ENCODE results near the gene RRP15. TPM values are rescaled to one million over a fixed set of nuclear protein-coding genes. Genes with fewer than 3 reads are reported as not detected.

The RRP15 gene
- total and polyA plus RNA-seq, 9 of the 15 experiments (the other 6 are each of a cell fraction or from before 2014, with no cell fraction given), result 9.5 to 58.1 (median 29.3) TPM

DNA sequence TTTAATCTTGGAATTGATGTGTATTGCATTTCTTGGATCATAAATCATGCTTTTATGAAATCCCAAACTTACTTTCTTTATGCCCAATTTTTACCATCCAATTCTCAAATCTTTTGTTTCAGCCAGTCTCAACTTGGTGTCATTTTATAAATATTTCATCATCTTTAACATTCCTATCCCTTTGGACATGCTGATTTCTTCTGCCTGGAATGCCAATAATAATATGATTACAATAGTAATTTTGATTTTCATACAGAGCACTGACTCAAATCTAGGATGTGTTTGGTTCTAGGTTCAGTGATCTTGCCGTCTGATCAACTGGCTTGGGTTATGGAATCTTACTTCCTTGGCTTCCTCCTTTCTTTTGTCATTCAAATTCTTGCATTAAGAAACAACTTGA, 12.8 kb downstream of the RRP15 start:
- FAIRE-seq (no peak), ATAC-seq (no peak), DNase-seq (ENCODE audit: extremely low read depth in 1 of 4, low spot score in 3 of 4) (no peak)
- in situ Hi-C loops (cut with MboI) (no loop called here), intact Hi-C loops (cut with micrococcal nuclease) (loop anchor here (2.0 kb wide), 2 partner anchors 33 to 255 kb away; no protein-coding TSS in a partner anchor)
- Histone ChIP-seq H3K4me1 (replicated peaks in 1 of 2; ENCODE audit: control insufficient read depth in 2 of 2, insufficient read depth in 2 of 2, low read length in 2 of 2) (peaks cover 15 to 38% of the 10 kb centered on the region in 2 experiments; a peak in 4 of 5 replicates), H3K79me2 (ENCODE audit: control insufficient read depth, insufficient read depth, low read length) (peaks cover 99% of the 10 kb centered on the region), H3K27ac (ENCODE audit: extremely low read depth, low read depth, low read length) (peak overlapping the region; percentile 61), H3K4me3 (no peak overlapping the region), H3K9me3 (replicated peaks; ENCODE audit: control insufficient read depth, insufficient read depth, low read depth, low read length) (no peaks in the 10 kb centered on the region), H3K9me1 (ENCODE audit: control insufficient read depth, insufficient read depth, low read length) (no peaks in the 10 kb centered on the region), H2AFZ (ENCODE audit: low read depth, low read length) (0 out of 2 replicates have a peak overlapping the region, but pooled peaks have one; percentile 14), H3K4me2 (ENCODE audit: insufficient read depth, low read length) (peak overlapping the region; percentile 51; the same call in 1 of the 2 replicates), H3K27me3 (ENCODE audit: control insufficient read depth in 2 of 2, insufficient read depth in 2 of 2, low read length in 2 of 2) (no peaks in the 10 kb centered on the region), H4K20me1 (replicated peaks; ENCODE audit: control insufficient read depth, insufficient read depth, low read length) (no peaks in the 10 kb centered on the region), H3K9ac (ENCODE audit: insufficient read depth in 1 of 2, low read depth in 2 of 2, low read length in 2 of 2) (peak overlapping the region in 1 of 2 experiments; percentile 36; a peak in 2 of 4 replicates), H3K36me3 (ENCODE audit: control insufficient read depth, insufficient read depth, low read length) (peaks cover 51% of the 10 kb centered on the region)
- 11% methylated on average over 1 of the region's 1 CpG for WGBS (ENCODE audit: insufficient coverage, low coverage, missing lambda C conversion rate)
- BruUV-seq (replicated peaks), result no TSS peak
- ChIA-PET POLR2A (interaction anchor here (0.7 to 1.3 kb wide), 2 partner anchors 9 to 36 kb away, joined by 3 to 6 read pairs; no protein-coding TSS in a partner anchor), CTCF (ENCODE audit: low intra/inter-chr PET ratio) (no interaction called here)
- TF ChIP-seq ZNF384 (IDR thresholded peaks at IDR 0.05; ENCODE audit: low read depth, low read length) (no peak), ZBTB43 (CRISPR knock-in tag; IDR thresholded peaks at IDR 0.05) (no peak), FOSL1 (tag; conservative IDR thresholded peaks at IDR 0.05) (no peak), CEBPG (CRISPR knock-in tag; IDR thresholded peaks at IDR 0.05) (no peak), CEBPG (tag; conservative IDR thresholded peaks at IDR 0.05 in 1 of 2, IDR thresholded peaks at IDR 0.05 in 1 of 2) (peak in 1 of 2 experiments; percentile 53; a peak in 2 of 4 replicates), PRPF4 (IDR thresholded peaks at IDR 0.05; ENCODE audit: insufficient read depth, low read depth, low read length, poor library complexity, severe bottlenecking) (no peak)
- TF ChIP-seq, protein P1, sequence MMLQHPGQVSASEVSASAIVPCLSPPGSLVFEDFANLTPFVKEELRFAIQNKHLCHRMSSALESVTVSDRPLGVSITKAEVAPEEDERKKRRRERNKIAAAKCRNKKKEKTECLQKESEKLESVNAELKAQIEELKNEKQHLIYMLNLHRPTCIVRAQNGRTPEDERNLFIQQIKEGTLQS (IDR thresholded peaks at IDR 0.05), result peak; percentile 73
- TF ChIP-seq, protein P1 (CRISPR knock-in tag; conservative IDR thresholded peaks at IDR 0.05), result no peak

Data from K562 (cell line).